GM18951 (cell line): ENCODE measurements around the gene ZGPAT.
"Not testable (repeated sequence)": the region's sequence is repeated elsewhere in the genome, so short reads cannot be mapped to it uniquely, and the experiment has no call there.

Source experiments
- POLR2A ChIP-seq: IDR thresholded peaks from 4 replicates; pipeline ENCODE4 v1.6.1; 2011; ENCODE audit warnings: mild to moderate bottlenecking; ENCODE audit not compliant: insufficient read length, insufficient read depth; ENCODE audit errors: extremely low read depth
- in situ Hi-C: fragments of 300-500 bp; cut with MboI; formaldehyde crosslinking; loops from one replicate; pipeline ENCODE4 v1.12.0; 2022; ENCODE audit warnings: low sequenced_read_pairs, mixed read lengths, inconsistent platforms; ENCODE audit not compliant: unreplicated experiment

The ZGPAT gene

DNA sequence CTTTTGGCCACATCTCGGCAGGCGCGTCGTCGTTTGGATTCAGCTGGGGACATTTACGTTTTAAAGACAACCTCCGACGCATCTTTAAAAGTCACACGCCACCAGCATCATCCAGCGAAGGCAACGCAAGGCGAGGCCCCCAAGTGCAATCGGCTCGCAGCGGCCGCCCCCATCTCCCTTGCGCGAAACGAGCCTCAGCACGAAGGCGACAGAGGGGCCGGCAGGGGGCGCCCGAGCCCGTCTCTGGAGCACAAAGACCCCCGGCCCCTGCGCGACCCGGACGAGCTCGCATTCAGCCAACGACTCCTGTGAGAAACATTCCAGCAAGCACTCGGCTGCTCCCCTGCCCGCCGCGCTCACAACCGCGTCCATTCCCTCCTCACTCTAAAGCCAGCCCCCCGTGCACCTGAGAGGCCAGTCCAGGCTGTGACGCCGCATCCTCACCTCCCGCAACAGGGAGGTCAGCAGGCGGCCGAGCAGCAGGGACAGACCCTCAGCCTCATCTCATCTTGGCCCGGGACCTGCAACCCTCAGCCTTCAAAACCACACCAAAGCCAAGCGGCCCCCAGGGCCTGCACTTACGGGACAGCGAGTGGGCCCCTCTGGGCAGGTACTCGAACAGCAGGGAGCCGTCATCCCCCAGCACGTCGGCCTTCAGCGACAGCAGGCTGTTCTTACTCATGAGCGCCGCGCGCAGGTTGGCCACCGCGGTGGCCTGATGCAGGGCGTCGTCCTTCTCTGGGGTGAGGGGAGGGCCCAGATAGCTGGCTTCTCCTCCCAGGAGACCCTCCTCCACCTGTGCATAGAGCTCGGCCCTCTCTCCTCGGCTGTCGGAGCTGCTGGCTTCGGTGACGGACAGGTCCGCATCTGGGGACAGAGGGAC, 67.5 kb downstream of the ZGPAT start:
- no peak for TF ChIP-seq POLR2A
- in situ Hi-C loops, result no loop called here

- in situ Hi-C loops, result not testable (repeated sequence)
Measured at GRCh38 chr20:63776875-63777274, 69.0 kb downstream of the ZGPAT start.

- in situ Hi-C loops, result no loop called here
- TF ChIP-seq POLR2A, result no peak
Measured at GRCh38 chr20:63777614-63778013, 69.8 kb downstream of the ZGPAT start.

DNA sequence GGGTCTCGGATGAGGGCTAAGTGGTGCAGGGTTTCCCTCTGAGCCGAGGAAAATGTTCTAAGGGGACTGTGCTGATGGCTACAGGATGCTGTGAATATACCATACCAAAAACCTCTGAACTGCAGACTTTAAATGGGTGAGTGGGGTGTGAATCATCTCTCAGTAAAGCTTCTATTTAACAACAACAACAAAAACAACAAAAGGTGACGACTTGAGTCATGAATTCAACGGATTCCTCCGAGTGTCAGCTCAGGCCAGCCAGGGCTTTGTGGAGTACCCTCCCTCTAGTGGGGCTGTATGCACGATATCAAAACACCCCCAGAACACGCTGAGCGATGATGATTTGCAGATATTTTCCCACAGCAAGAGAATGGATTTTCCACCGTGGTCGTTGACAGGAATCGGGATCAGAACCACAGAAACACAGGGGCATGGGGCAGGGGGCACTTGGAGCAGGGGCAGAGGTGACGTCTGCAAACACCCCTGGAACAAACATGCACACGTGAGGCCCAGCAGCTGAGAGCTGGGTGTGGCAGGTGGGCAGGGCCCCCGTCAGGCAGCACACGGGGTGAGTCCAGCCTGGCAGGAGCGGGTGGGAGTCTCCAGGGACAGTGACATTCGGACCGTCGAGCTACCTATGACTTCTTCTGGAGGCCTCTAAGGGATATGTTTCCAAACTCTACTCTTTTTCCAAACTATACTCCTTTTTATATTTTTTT, 70.4 kb downstream of the ZGPAT start:
- in situ Hi-C loops, result no loop called here
- TF ChIP-seq POLR2A, result no peak

- TF ChIP-seq POLR2A, result no peak
- in situ Hi-C loops, result no loop called here
Measured at GRCh38 chr20:63778857-63779256, 71.0 kb downstream of the ZGPAT start.

GRCh38 chr20:63781181-63781580, 73.3 kb downstream of the ZGPAT start:
- in situ Hi-C loops, result no loop called here
- TF ChIP-seq POLR2A, result no peak

GRCh38 chr20:63782051-63782471, 74.2 kb downstream of the ZGPAT start:
- in situ Hi-C loops, result no loop called here
- TF ChIP-seq POLR2A, result no peak

DNA sequence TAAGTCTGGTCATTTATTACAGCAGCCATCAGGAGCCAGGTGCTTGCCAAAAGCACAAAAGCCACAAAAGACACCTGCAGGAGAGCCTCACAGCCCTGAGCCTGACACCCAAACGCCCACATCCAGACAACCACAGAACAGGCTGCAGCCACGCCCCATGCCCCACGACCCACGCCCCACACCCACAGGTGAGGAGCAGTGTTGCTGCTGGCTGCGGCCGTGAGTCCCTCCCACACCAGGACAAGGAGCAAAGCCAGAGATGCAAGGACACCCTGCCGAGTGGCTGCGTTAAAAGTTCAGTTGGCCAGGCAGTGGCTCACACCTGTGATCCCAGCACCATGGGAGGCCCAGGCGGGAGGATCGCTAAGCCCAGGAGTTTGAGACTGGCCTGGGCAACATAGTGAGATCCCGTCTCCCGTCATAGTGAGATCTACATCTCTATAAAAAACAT, 74.7 kb downstream of the ZGPAT start:
- in situ Hi-C loops, result no loop called here
- no peak for TF ChIP-seq POLR2A

GRCh38 chr20:63783970-63784369, 76.1 kb downstream of the ZGPAT start:
- no peak for TF ChIP-seq POLR2A
- in situ Hi-C loops, result no loop called here

DNA sequence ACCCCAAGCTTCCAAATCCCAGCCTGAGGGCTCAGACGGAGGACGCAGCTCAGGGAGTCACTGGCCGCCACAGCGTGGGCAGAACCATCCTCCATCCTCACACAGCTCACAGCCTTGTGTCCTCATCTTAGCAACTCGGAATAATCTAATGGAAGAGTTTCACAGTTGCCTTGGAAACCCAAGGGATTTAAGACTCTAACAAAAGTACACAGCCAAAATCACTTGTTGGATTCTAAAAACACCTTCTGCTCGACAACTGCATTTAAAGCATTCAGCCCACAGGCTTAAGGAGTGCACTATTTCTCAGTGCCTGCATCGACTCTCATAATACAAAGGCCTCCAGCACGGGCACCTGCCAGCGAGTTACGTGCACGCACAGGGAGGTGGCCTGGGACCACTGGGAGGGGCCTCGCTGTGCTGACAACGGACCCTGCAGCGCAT, 77.9 kb downstream of the ZGPAT start:
- TF ChIP-seq POLR2A, result no peak
- in situ Hi-C loops, result no loop called here
